ENCODE measurements around the gene NAA25.
"Not testable (repeated sequence)": the region's sequence is repeated elsewhere in the genome, so short reads cannot be mapped to it uniquely, and the experiment has no call there.

Gene NAA25

GRCh38 chr12:112126000-112126438 is 17.4 kb upstream of the NAA25 start:
- H3K36me3 Mint-ChIP-seq (ENCODE audit: low read depth) = peaks cover 22% of the 10 kb centered on the region
- peaks cover 25% of the 10 kb centered on the region for H3K4me1 Mint-ChIP-seq (ENCODE audit: low read depth)
- H3K27ac Mint-ChIP-seq = peak overlapping the region; percentile 87
- peak overlapping the region; percentile 84 for H3K4me3 Mint-ChIP-seq
- no peaks in the 10 kb centered on the region for H3K9me3 Mint-ChIP-seq
- H3K27me3 Mint-ChIP-seq = no peaks in the 10 kb centered on the region
- intact Hi-C loops (cut with micrococcal nuclease) = loop anchor here (2.0 to 10.0 kb wide), 3 partner anchors 17 to 181 kb away; partner anchors contain the start of genes ERP29, NAA25 and TMEM116

GRCh38 chr12:112125250-112125999 is 16.8 kb upstream of the NAA25 start, which contains the start of gene TRAFD1:
Gene TRAFD1, plus strand, starts transcription at chr12:112125560. Its CDS starts 4,963 bp downstream, at chr12:112130523.
- H3K4me1 Mint-ChIP-seq (ENCODE audit: low read depth) = peaks cover 30% of the 10 kb centered on the region
- intact Hi-C loops (cut with micrococcal nuclease) = loop anchor here (2.0 to 10.0 kb wide), 3 partner anchors 17 to 181 kb away; partner anchors contain the start of genes ERP29, NAA25 and TMEM116
- no peaks in the 10 kb centered on the region for H3K9me3 Mint-ChIP-seq
- H3K4me3 Mint-ChIP-seq = peak within 1 kb of the TSS; percentile 84
- H3K27ac Mint-ChIP-seq = peak within 1 kb of the TSS; percentile 87
- H3K36me3 Mint-ChIP-seq (ENCODE audit: low read depth) = peaks cover 22% of the 10 kb centered on the region
- no peaks in the 10 kb centered on the region for H3K27me3 Mint-ChIP-seq

DNA sequence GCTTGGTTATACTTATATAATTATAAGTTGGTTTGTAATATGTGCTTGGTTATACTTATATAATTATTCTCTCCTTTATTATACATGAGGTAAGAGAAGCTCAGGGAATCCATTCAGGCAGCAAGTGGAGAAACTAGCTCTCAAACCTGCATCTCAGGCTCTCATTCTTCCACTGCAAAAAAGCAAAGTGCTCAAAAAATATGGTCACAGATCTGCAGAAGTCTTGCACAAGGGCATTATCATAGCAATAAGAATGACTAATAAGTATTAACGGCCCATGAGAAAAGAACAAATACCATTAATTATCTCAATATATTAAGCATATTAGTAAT is 16.3 kb upstream of the NAA25 start:
- Mint-ChIP-seq H3K36me3 (ENCODE audit: low read depth) (peaks cover 22% of the 10 kb centered on the region), H3K4me3 (no peak overlapping the region)
- intact Hi-C loops (cut with micrococcal nuclease) = loop anchor here (2.0 to 10.0 kb wide), 3 partner anchors 16 to 180 kb away; partner anchors contain the start of genes ERP29, NAA25 and TMEM116

GRCh38 chr12:112122823-112123690 is 14.5 kb upstream of the NAA25 start:
- Mint-ChIP-seq H3K27me3 (no peaks in the 10 kb centered on the region), H3K27ac (no peak overlapping the region), H3K9me3 (no peaks in the 10 kb centered on the region), H3K4me1 (ENCODE audit: low read depth) (peaks cover 22% of the 10 kb centered on the region), H3K36me3 (ENCODE audit: low read depth) (peaks cover 22% of the 10 kb centered on the region), H3K4me3 (no peak overlapping the region)
- intact Hi-C loops (cut with micrococcal nuclease) = loop anchor here (10.0 kb wide), 1 partner anchor 178 kb away; no protein-coding TSS in a partner anchor

More for the DNA sequence above, 16.3 kb upstream of the NAA25 start:
- no peaks in the 10 kb centered on the region for H3K9me3 Mint-ChIP-seq
- no peak overlapping the region for H3K27ac Mint-ChIP-seq
- H3K4me1 Mint-ChIP-seq (ENCODE audit: low read depth) = peaks cover 30% of the 10 kb centered on the region
- H3K27me3 Mint-ChIP-seq = no peaks in the 10 kb centered on the region

DNA sequence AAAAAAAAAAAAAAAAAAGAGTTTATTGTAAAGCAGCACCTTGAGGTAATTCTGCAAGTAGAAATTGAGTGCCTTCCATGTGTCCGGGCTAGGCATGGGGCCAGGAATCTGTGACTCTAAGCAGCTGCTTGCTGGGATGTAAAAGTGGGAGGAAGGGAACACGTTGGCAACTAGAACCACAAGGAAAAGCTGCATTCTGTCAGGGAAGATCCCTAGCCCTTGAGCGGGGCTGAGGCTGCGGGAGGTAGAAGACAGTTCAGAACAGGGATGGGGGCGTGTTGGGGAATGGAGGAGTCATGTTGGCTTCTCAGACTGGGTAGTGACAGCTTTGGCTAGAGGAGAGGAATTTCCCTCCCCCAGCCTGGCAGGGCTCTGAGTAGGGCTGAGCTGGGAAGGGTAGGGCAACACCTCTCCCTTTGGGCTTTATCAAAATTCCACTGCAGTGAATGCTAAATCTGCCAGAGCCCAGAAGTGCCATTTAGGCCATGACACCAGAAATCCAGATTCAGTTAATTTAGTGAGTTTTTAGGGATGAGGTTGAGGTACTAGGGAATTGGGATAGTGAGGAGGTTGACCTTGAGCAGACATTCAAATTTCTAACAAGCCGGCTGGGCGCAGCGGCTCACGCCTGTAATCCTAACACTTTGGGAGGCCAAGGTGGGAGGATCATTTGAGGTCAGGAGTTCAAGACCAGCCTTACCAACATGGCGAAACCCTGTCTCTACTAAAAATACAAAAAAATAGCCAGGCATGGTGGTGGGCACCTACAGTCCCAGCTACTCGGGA is 13.4 kb upstream of the NAA25 start:
- Mint-ChIP-seq H3K27ac (no peak overlapping the region), H3K9me3 (no peaks in the 10 kb centered on the region), H3K36me3 (ENCODE audit: low read depth) (peaks cover 16% of the 10 kb centered on the region), H3K4me3 (no peak overlapping the region), H3K27me3 (no peaks in the 10 kb centered on the region), H3K4me1 (ENCODE audit: low read depth) (peaks cover 17% of the 10 kb centered on the region)
- intact Hi-C loops (cut with micrococcal nuclease) = loop anchor here (10.0 kb wide), 1 partner anchor 177 kb away; no protein-coding TSS in a partner anchor

- Mint-ChIP-seq H3K4me3 (no peak overlapping the region), H3K36me3 (ENCODE audit: low read depth) (no peaks in the 10 kb centered on the region), H3K27me3 (no peaks in the 10 kb centered on the region), H3K27ac (no peak overlapping the region), H3K4me1 (ENCODE audit: low read depth) (peaks cover 22% of the 10 kb centered on the region), H3K9me3 (no peaks in the 10 kb centered on the region)
- intact Hi-C loops (cut with micrococcal nuclease) = no loop called here
These were observed 9.1 kb upstream of the NAA25 start for GRCh38 chr12:112117685-112118084.

DNA sequence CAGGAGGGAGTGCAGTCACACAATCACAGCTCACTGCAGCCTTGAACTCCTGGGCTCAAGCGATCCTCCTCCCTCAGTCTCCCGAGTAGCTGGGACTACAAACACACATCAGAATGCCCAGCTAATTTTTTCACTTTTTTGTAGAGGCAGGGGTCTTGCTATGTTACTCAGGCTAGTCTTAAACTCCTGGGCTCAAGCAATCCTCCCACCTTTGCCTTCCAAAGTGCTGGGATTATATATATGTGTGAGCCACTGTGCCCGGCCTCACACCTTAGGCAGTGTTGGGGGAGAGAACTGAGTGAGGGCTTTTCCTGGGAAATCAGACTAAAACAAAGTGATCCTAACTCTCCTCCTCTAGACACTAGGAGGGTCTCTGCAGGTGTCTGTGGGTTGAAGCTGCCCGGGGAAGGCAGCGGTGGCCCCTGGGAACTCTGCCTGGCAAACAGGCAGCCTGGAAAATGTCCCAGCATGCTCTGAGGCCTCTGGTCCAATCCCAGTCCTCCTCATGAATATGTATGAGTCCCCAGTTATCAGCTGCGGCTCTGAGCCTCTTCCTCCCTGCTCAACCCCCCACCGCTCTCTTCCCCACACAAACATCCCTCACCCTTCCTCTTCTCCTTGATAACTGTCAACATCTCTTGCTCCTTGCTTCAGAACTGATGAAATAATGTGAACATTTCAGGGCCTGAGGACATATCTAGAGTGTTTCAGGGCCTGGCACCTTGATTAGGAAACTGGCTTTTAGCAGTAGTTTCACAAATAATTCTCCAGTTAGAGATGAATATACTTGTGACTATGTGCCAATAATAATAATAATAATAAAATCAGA is 7.9 kb upstream of the NAA25 start:
- peaks cover 29% of the 10 kb centered on the region for H3K4me1 Mint-ChIP-seq (ENCODE audit: low read depth)
- peak overlapping the region; percentile 61 for H3K4me3 Mint-ChIP-seq
- H3K27ac Mint-ChIP-seq = peak overlapping the region; percentile 95
- H3K27me3 Mint-ChIP-seq = no peaks in the 10 kb centered on the region
- no peaks in the 10 kb centered on the region for H3K36me3 Mint-ChIP-seq (ENCODE audit: low read depth)
- no peaks in the 10 kb centered on the region for H3K9me3 Mint-ChIP-seq
- intact Hi-C loops (cut with micrococcal nuclease) = no loop called here

GRCh38 chr12:112115259-112116045 is 6.9 kb upstream of the NAA25 start:
- intact Hi-C loops (cut with micrococcal nuclease) = no loop called here
- no peaks in the 10 kb centered on the region for H3K36me3 Mint-ChIP-seq (ENCODE audit: low read depth)
- H3K4me3 Mint-ChIP-seq = no peak overlapping the region
- peaks cover 24% of the 10 kb centered on the region for H3K4me1 Mint-ChIP-seq (ENCODE audit: low read depth)
- no peaks in the 10 kb centered on the region for H3K27me3 Mint-ChIP-seq
- no peaks in the 10 kb centered on the region for H3K9me3 Mint-ChIP-seq
- peak overlapping the region; percentile 95 for H3K27ac Mint-ChIP-seq

DNA sequence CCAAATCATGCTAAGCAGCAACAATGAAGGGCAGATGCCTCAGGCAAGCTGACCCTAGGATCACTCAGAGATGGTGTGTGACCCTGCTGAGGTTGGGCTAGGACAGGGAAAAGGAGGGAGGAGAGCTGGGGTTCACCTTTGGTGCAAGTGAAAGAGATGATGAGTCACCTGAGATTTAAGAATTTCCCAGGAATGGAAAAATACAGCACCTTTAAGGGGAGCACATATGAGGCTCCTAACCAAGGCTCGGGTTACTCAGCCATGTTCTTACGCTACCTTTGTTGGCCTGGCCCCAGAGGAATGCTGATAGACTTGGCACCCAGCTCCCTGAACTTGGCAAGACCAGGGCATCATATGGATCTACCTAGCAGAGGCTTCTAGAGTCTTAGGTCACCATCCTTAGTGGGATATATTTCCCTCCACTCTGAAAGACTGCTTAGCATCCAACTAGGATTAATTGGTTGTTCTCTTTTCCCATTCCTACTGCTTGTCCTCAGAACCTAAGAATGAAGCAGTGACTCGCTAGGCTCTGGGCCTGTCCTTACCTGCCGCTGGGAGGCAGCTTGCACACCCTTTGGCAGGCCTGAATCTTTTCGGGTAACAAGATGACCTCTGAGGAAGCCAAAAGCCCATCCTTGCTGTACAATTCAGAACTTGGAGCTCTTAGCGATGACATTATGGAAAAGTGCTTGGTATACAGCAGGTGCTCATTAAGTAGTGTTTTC is 4.0 kb upstream of the NAA25 start:
- Mint-ChIP-seq H3K36me3 (ENCODE audit: low read depth) (peaks cover 16% of the 10 kb centered on the region), H3K27me3 (no peaks in the 10 kb centered on the region), H3K4me1 (ENCODE audit: low read depth) (peaks cover 30% of the 10 kb centered on the region), H3K9me3 (no peaks in the 10 kb centered on the region), H3K4me3 (no peak overlapping the region), H3K27ac (no peak overlapping the region)
- intact Hi-C loops (cut with micrococcal nuclease) = no loop called here

DNA sequence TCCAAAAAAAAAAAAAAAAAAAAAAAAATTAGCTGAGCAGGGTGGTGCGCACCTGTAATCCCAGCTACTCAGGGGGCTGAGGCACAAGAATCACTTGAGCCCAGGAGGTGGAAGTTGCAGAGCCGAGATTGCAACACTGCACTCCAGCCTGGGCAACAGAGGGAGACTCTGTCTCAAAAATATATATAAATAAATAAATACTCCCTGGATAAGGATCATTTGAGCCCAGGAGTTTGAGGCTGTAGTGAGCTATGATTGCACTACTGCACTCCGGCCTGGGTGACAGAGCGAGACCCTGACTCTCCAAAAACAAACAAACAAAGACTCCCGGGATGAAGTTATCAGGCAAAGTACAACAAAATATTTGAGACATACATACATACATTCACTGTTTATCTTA is 3.3 kb upstream of the NAA25 start:
- Mint-ChIP-seq H3K27ac (no peak overlapping the region), H3K4me1 (ENCODE audit: low read depth) (peaks cover 33% of the 10 kb centered on the region), H3K27me3 (no peaks in the 10 kb centered on the region), H3K4me3 (no peak overlapping the region), H3K36me3 (ENCODE audit: low read depth) (peaks cover 16% of the 10 kb centered on the region), H3K9me3 (no peaks in the 10 kb centered on the region)
- intact Hi-C loops (cut with micrococcal nuclease) = no loop called here

DNA sequence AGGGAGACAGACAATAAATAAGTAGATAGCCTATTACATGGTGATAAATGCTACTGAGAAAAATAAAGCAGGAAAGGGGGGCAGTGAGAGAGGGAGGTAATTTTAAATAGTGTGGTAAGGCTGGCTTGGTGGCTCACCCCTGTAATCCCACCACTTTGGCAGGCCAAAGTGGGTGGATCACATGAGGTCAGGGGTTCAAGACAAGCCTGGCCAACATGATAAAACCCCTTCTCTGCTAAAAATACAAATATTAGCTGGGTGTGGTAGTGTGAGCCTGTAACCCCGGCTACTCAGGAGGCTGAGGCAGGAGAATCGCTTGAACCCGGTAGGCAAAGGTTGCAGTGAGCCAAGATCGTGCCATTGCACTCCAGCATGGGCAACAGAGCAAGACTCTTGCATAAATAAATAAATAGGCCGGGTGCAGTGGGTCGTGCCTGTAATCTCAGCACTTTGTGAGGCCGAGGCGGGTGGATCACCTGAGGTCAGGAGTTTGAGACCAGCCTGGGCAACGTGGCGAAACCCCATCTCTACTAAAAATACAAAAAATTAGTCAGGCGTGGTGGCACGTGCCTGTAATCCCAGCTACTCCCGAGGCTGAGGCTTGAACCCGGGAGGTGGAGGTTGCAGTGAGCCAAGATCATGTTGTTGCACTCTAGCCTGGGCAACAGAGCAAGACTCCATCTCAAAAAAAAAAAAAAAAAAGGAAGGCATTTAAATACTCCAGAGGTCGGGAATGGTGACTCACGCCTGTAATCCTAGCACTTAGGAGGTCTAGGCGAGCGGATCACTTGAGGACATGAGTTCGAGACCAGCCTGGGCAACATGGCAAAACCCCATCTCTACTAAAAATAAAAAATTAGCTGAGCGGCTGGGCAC is 2.4 kb upstream of the NAA25 start:
- H3K4me3 Mint-ChIP-seq; H3K27ac Mint-ChIP-seq; intact Hi-C loops (cut with micrococcal nuclease); H3K27me3 Mint-ChIP-seq; H3K9me3 Mint-ChIP-seq: not testable (repeated sequence)
- H3K36me3 Mint-ChIP-seq (ENCODE audit: low read depth) = peaks cover 23% of the 10 kb centered on the region
- H3K4me1 Mint-ChIP-seq (ENCODE audit: low read depth) = peaks cover 33% of the 10 kb centered on the region
